Bronchial epithelial cell (primary cell): ENCODE results near the gene EPC1. TPM values are rescaled to one million over a fixed set of nuclear protein-coding genes. Genes with fewer than 3 reads are reported as not detected.
A peak's percentile ranks its signal among the peaks of the same experiment; 100 is the strongest.

ENCODE experiments used
- DNase-seq: peaks from one replicate; pipeline ENCODE4 v3.0.0-alpha.2; 2010; ENCODE audit warnings: low read depth
- FAIRE-seq: peaks from 2 replicates; lab custom pipeline; 2011; peaks lifted over from hg19 to GRCh38; lab: Jason Lieb, UNC
- H3K27me3 ChIP-seq: 2 replicates; pipeline ENCODE4 v1.5.1; 2011; ENCODE audit warnings: low read length; ENCODE audit not compliant: control insufficient read depth, insufficient read depth
- H3K36me3 ChIP-seq: 2 replicates; pipeline ENCODE4 v1.5.1; 2011; ENCODE audit warnings: low read length; ENCODE audit not compliant: control insufficient read depth, insufficient read depth
- H3K4me3 ChIP-seq: 2 replicates; pipeline ENCODE4 v1.5.1; 2011; ENCODE audit warnings: mild to moderate bottlenecking, low read depth, low read length, control low read depth
- total RNA-seq: library from RNA; depleted of rRNA; stranded (reverse); fragments of >200 nt; gene quantifications from 2 replicates; pipeline ENCODE4 v1.2.1, GENCODE V29; 2014
- TF ChIP-seq, protein P1 (sequence below): IDR thresholded peaks from 2 replicates; pipeline ENCODE4 v1.5.1; 2011; ENCODE audit warnings: mild to moderate bottlenecking, moderate library complexity, low read length, control low read depth, inconsistent platforms; ENCODE audit not compliant: insufficient read depth, severe bottlenecking

Gene EPC1
- total RNA-seq, 1 donor from 2014 or later: 12.6 TPM

DNA sequence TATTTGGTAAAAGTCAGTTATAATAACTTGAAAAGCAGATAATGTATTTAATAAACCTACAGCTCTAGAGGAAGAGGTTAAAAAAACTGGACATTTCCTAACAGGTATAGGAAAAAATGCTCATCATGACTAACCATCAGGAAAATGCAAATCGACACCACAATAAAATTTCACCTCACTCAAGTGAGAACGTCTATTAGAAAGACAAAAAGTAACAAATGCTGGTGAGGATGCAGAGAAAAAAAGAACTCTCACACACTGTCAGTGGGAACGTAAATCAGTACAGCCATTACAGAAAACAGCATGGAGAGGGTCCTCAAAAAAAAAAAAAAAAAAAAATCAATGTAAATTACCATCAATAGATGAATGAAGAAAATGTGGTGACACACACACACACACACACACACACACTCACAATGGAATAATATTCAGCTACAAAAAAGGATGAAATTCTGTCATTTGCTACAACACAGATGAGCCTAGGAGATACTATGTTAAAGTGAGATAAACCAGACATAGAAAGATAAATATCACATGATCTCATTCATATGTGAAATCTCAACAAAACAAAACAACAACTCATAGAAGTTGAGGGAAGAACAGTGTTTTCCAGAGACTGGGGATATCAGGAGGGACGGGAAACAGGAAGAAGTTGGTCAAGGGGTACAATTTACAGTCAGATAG, 20.1 kb downstream of the EPC1 start:
- TF ChIP-seq, protein P1, sequence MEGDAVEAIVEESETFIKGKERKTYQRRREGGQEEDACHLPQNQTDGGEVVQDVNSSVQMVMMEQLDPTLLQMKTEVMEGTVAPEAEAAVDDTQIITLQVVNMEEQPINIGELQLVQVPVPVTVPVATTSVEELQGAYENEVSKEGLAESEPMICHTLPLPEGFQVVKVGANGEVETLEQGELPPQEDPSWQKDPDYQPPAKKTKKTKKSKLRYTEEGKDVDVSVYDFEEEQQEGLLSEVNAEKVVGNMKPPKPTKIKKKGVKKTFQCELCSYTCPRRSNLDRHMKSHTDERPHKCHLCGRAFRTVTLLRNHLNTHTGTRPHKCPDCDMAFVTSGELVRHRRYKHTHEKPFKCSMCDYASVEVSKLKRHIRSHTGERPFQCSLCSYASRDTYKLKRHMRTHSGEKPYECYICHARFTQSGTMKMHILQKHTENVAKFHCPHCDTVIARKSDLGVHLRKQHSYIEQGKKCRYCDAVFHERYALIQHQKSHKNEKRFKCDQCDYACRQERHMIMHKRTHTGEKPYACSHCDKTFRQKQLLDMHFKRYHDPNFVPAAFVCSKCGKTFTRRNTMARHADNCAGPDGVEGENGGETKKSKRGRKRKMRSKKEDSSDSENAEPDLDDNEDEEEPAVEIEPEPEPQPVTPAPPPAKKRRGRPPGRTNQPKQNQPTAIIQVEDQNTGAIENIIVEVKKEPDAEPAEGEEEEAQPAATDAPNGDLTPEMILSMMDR: no peak
- FAIRE-seq (no peak), DNase-seq (peak; percentile 65)
- no peaks in the 10 kb centered on the region for H3K27me3 ChIP-seq
- H3K4me3 ChIP-seq: no peak overlapping the region
- peaks cover 2% of the 10 kb centered on the region for H3K36me3 ChIP-seq

GRCh38 chr10:32326119-32326518, 20.8 kb downstream of the EPC1 start:
- Histone ChIP-seq H3K27me3 (no peaks in the 10 kb centered on the region), H3K4me3 (no peak overlapping the region), H3K36me3 (peaks cover 3% of the 10 kb centered on the region)
- FAIRE-seq (no peak), DNase-seq (no peak)
- TF ChIP-seq, protein P1: no peak

DNA sequence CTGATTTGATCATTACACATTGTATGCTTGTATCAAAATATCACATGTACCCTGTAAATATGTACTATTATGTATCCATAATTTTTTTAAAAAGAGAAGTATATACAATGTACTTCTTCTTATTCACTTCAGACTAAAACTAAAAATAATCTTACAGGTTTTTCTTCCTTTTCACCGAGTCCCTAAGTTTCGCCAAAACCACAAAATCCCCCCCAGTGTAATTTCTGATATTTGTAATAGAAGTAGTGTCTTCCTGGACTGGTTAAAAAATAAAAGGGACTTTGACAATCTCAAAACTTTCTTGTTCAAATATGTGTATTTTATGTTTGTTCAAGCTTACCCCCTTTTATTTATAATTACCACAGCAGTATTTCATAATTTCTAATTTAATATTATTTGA, 23.9 kb downstream of the EPC1 start:
- no peak overlapping the region for H3K4me3 ChIP-seq
- TF ChIP-seq, protein P1: no peak
- no peak for FAIRE-seq
- DNase-seq: no peak
- H3K27me3 ChIP-seq: no peaks in the 10 kb centered on the region
- H3K36me3 ChIP-seq: peaks cover 3% of the 10 kb centered on the region

GRCh38 chr10:32321016-32321631, 25.8 kb downstream of the EPC1 start:
- no peak for DNase-seq
- H3K36me3 ChIP-seq: peaks cover 3% of the 10 kb centered on the region
- TF ChIP-seq, protein P1: no peak
- H3K4me3 ChIP-seq: no peak overlapping the region
- no peak for FAIRE-seq
- H3K27me3 ChIP-seq: no peaks in the 10 kb centered on the region

GRCh38 chr10:32318476-32318896, 28.5 kb downstream of the EPC1 start:
- Histone ChIP-seq H3K36me3 (peaks cover 3% of the 10 kb centered on the region), H3K27me3 (no peaks in the 10 kb centered on the region), H3K4me3 (no peak overlapping the region)
- TF ChIP-seq, protein P1: no peak
- no peak for DNase-seq
- no peak for FAIRE-seq
